OCI-LY1 (cell line): ENCODE results near the gene PRR14.

Source experiments
- H2AFZ ChIP-seq: fragments of 200-600 bp; sonication (generic), shearing (Covaris generic); 2 replicates; pipeline ENCODE4 v1.6.0; 2014; ENCODE audit warnings: antibody characterized with exemption, mild to moderate bottlenecking, low read length
- H3F3A ChIP-seq: fragments of 200-600 bp; sonication (generic), shearing (Covaris generic); 2 replicates; pipeline ENCODE4 v1.6.0; 2014; ENCODE audit warnings: mild to moderate bottlenecking, antibody characterized with exemption, low read length, moderate library complexity; ENCODE audit not compliant: insufficient read depth
- H3K27ac ChIP-seq: fragments of 200-600 bp; sonication (generic); 2 replicates; pipeline ENCODE4 v1.5.1; 2014; ENCODE audit warnings: low read length, mixed run types, mild to moderate bottlenecking, low read depth; ENCODE audit not compliant: poor library complexity, severe bottlenecking
- H3K27me3 ChIP-seq: fragments of 200-600 bp; sonication (generic); 2 replicates; pipeline ENCODE4 v1.6.0; 2014; ENCODE audit warnings: antibody characterized with exemption, mild to moderate bottlenecking, low read length, moderate library complexity; ENCODE audit not compliant: insufficient read depth
- H3K36me3 ChIP-seq: fragments of 200-600 bp; sonication (generic); 2 replicates; pipeline ENCODE4 v1.6.1; 2014; ENCODE audit warnings: mild to moderate bottlenecking, antibody characterized with exemption, low read length, moderate library complexity, mixed read lengths; ENCODE audit not compliant: insufficient read depth
- H3K4me1 ChIP-seq: fragments of 200-600 bp; sonication (generic); 2 replicates; pipeline ENCODE4 v1.5.1; 2014; ENCODE audit warnings: mild to moderate bottlenecking, low read length, moderate library complexity; ENCODE audit not compliant: insufficient read depth, severe bottlenecking
- H3K4me2 ChIP-seq: fragments of 200-600 bp; sonication (generic), shearing (Covaris generic); 2 replicates; pipeline ENCODE4 v1.6.1; 2014; ENCODE audit warnings: low read length
- H3K4me3 ChIP-seq: fragments of 200-600 bp; sonication (generic); 2 replicates; pipeline ENCODE4 v1.5.1; 2014; ENCODE audit warnings: low read length, low read depth, mild to moderate bottlenecking, mixed read lengths; ENCODE audit not compliant: poor library complexity, severe bottlenecking
- H3K79me2 ChIP-seq: fragments of 200-600 bp; shearing (Covaris generic); 2 replicates; pipeline ENCODE4 v1.6.1; 2016; ENCODE audit warnings: mixed run types, low read length, mixed read lengths; ENCODE audit not compliant: insufficient read depth
- H3K9ac ChIP-seq: fragments of 200-600 bp; sonication (generic), shearing (Covaris generic); 2 replicates; pipeline ENCODE4 v1.6.1; 2014; ENCODE audit warnings: mild to moderate bottlenecking, low read length, mixed read lengths
- H3K9me2 ChIP-seq: fragments of 200-600 bp; sonication (generic), shearing (Covaris generic); 2 replicates; pipeline ENCODE4 v1.6.1; 2014; ENCODE audit warnings: low read depth, mild to moderate bottlenecking, low read length, mixed read lengths
- H3K9me3 ChIP-seq: fragments of 200-600 bp; shearing (Covaris generic); 2 replicates; pipeline ENCODE4 v1.6.1; 2014; ENCODE audit warnings: low read length, mixed read lengths
- H4K20me1 ChIP-seq: fragments of 200-600 bp; sonication (generic), shearing (Covaris generic); 2 replicates; pipeline ENCODE4 v1.6.0; 2016; ENCODE audit warnings: mild to moderate bottlenecking, low read length; ENCODE audit not compliant: insufficient read depth
- CTCF ChIP-seq: fragments of 200-600 bp; sonication (generic), shearing (Covaris generic); IDR thresholded peaks from 2 replicates; pipeline ENCODE4 v1.5.1; 2017; ENCODE audit warnings: mild to moderate bottlenecking, antibody characterized with exemption, low read length, moderate library complexity, mixed read lengths
- EZH2 ChIP-seq: fragments of 200-600 bp; sonication (generic), shearing (Covaris generic); IDR thresholded peaks from 2 replicates; pipeline ENCODE4 v1.8.0; 2017; ENCODE audit warnings: borderline replicate concordance, mixed run types, mild to moderate bottlenecking, antibody characterized with exemption, low read length, moderate library complexity, mixed read lengths

PRR14 gene

GRCh38 chr16:30668393-30668792, 17.6 kb downstream of the PRR14 start:
- no peaks in the 10 kb centered on the region for H3K27me3 ChIP-seq
- H3K9ac ChIP-seq: no peak overlapping the region
- H3K4me2 ChIP-seq: no peak overlapping the region

GRCh38 chr16:30669026-30669902, 18.5 kb downstream of the PRR14 start:
- H3K4me2 ChIP-seq: no peak overlapping the region
- H3K9me3 ChIP-seq: no peaks in the 10 kb centered on the region
- H3K27ac ChIP-seq: no peak overlapping the region
- no peak overlapping the region for H3K9ac ChIP-seq
- no peak overlapping the region for H2AFZ ChIP-seq
- no peak overlapping the region for H3K4me3 ChIP-seq
- no peaks in the 10 kb centered on the region for H4K20me1 ChIP-seq
- no peaks in the 10 kb centered on the region for H3K79me2 ChIP-seq
- no peaks in the 10 kb centered on the region for H3K9me2 ChIP-seq
- peaks cover 60% of the 10 kb centered on the region for H3K36me3 ChIP-seq
- TF ChIP-seq CTCF: no peak
- no peak for TF ChIP-seq EZH2
- no peaks in the 10 kb centered on the region for H3K4me1 ChIP-seq
- no peaks in the 10 kb centered on the region for H3F3A ChIP-seq
- no peaks in the 10 kb centered on the region for H3K27me3 ChIP-seq

More at GRCh38 chr16:30668393-30668792, 17.6 kb downstream of the PRR14 start:
- H3K4me3 ChIP-seq: no peak overlapping the region
- TF ChIP-seq EZH2: no peak
- no peak for TF ChIP-seq CTCF
- H3K9me3 ChIP-seq: no peaks in the 10 kb centered on the region
- no peaks in the 10 kb centered on the region for H3F3A ChIP-seq
- no peak overlapping the region for H2AFZ ChIP-seq
- no peaks in the 10 kb centered on the region for H3K9me2 ChIP-seq
- H3K4me1 ChIP-seq: no peaks in the 10 kb centered on the region
- no peak overlapping the region for H3K27ac ChIP-seq
- no peaks in the 10 kb centered on the region for H3K79me2 ChIP-seq
- H3K36me3 ChIP-seq: peaks cover 66% of the 10 kb centered on the region
- H4K20me1 ChIP-seq: no peaks in the 10 kb centered on the region

- Histone ChIP-seq H3K79me2 (no peaks in the 10 kb centered on the region), H4K20me1 (no peaks in the 10 kb centered on the region), H3F3A (no peaks in the 10 kb centered on the region), H3K9ac (no peak overlapping the region), H2AFZ (no peak overlapping the region), H3K27ac (no peak overlapping the region), H3K36me3 (peaks cover 53% of the 10 kb centered on the region), H3K27me3 (no peaks in the 10 kb centered on the region), H3K4me1 (no peaks in the 10 kb centered on the region), H3K4me2 (no peak overlapping the region), H3K9me2 (no peaks in the 10 kb centered on the region), H3K9me3 (no peaks in the 10 kb centered on the region), H3K4me3 (no peak overlapping the region)
- TF ChIP-seq EZH2: no peak
- no peak for TF ChIP-seq CTCF
Measured at GRCh38 chr16:30669903-30670824, 19.4 kb downstream of the PRR14 start.
